Panc1 (cell line): ENCODE results near the gene OPA3. TPM values are rescaled to one million over a fixed set of nuclear protein-coding genes. Genes with fewer than 3 reads are reported as not detected.

Experiments used
- ATAC-seq: fragments of 200-7000 bp; cut with Tn5 transposase; 2 replicates; pipeline ENCODE4 v1.9.1; 2020; ENCODE audit warnings: mild to moderate bottlenecking, moderate library complexity
- BruUV-seq: library from RNA; stranded (reverse); fragments of 400-500 nt; replicated peaks from 2 replicates; lab custom pipeline; 2021; lab: Mats Ljungman, UMichigan
- CTCF ChIA-PET: fragments of 300-600 bp; sonication (Branson Sonifier 250); formaldehyde crosslinking; loops from one replicate; lab custom pipeline; 2022; ENCODE audit warnings: antibody characterized with exemption; lab: Charles Lee
- POLR2A ChIA-PET: fragments of 300-600 bp; sonication (Branson Sonifier 250); formaldehyde crosslinking; loops from one replicate; lab custom pipeline; 2022; ENCODE audit warnings: antibody characterized with exemption; lab: Charles Lee
- DNase-seq: peaks from one replicate; pipeline ENCODE4 v3.0.0-alpha.2; 2010; ENCODE audit warnings: low read depth, low spot score
- H3K27ac ChIP-seq: 2 replicates; pipeline ENCODE4 v1.5.1; 2011; ENCODE audit warnings: mild to moderate bottlenecking, low read length, inconsistent platforms
- H3K27me3 ChIP-seq: fragments of 200-500 bp; sonication (Bioruptor generic); 2 replicates; pipeline ENCODE4 v1.6.0; 2014; ENCODE audit warnings: low read length, inconsistent platforms; ENCODE audit not compliant: control insufficient read depth, insufficient read depth
- H3K36me3 ChIP-seq: fragments of 200-500 bp; sonication (Bioruptor generic); 2 replicates; pipeline ENCODE4 v1.5.1; 2014; ENCODE audit warnings: inconsistent platforms, mild to moderate bottlenecking, low read length, moderate library complexity; ENCODE audit not compliant: control insufficient read depth, insufficient read depth
- H3K4me1 ChIP-seq: 2 replicates; pipeline ENCODE4 v1.5.1; 2011; ENCODE audit warnings: inconsistent platforms, mild to moderate bottlenecking, low read length, moderate library complexity; ENCODE audit not compliant: control insufficient read depth, insufficient read depth
- H3K4me3 ChIP-seq, 2 experiments: 2 replicates each; pipeline ENCODE4 v1.5.1; 2011 to 2012; ENCODE audit warnings: low read depth in 2 of 2, low read length in 2 of 2, mild to moderate bottlenecking in 2 of 2, inconsistent platforms in 1 of 2, moderate library complexity in 1 of 2
- H3K9me3 ChIP-seq: fragments of 200-500 bp; sonication (Bioruptor generic); 2 replicates; pipeline ENCODE4 v1.5.1; 2014; ENCODE audit warnings: low read depth, mild to moderate bottlenecking, inconsistent platforms, low read length, moderate library complexity; ENCODE audit not compliant: control insufficient read depth, insufficient read depth
- CTCF ChIP-seq: fragments of 450-650 bp; IDR thresholded peaks from 2 replicates; pipeline ENCODE4 v1.5.1; 2017; ENCODE audit warnings: mild to moderate bottlenecking
- POLR2AphosphoS5 ChIP-seq: IDR thresholded peaks from 2 replicates; pipeline ENCODE4 v1.6.1; 2012; ENCODE audit warnings: mild to moderate bottlenecking, low read depth, low read length, moderate library complexity
- REST ChIP-seq, 2 experiments: IDR thresholded peaks; 2 replicates each; pipeline ENCODE4 v1.6.1; 2011 to 2012; ENCODE audit warnings: low read depth in 2 of 2, control low read depth in 1 of 2, low read length in 1 of 2, mild to moderate bottlenecking in 1 of 2, moderate library complexity in 1 of 2; ENCODE audit not compliant: insufficient read depth in 1 of 2
- SIN3A ChIP-seq: IDR thresholded peaks from 2 replicates; pipeline ENCODE4 v1.6.1; 2012; ENCODE audit warnings: low read depth, mild to moderate bottlenecking, low read length, moderate library complexity, borderline replicate concordance; ENCODE audit not compliant: insufficient read depth
- TCF7L2 ChIP-seq: IDR thresholded peaks from 2 replicates; pipeline ENCODE4 v1.6.1; 2011; ENCODE audit warnings: mild to moderate bottlenecking, low read depth, low read length, inconsistent platforms
- in situ Hi-C: cut with HindIII; loops from 2 replicates; pipeline ENCODE4 v1.10.0; 2016; ENCODE audit warnings: low sequenced_read_pairs, low pct_unique_long_range_greater_than_20kb
- intact Hi-C: fragments of 100-400 bp; cut with micrococcal nuclease; formaldehyde crosslinking; loops from one replicate; pipeline ENCODE4 v1.10.0; 2022; ENCODE audit not compliant: unreplicated experiment
- total RNA-seq: library from RNA; stranded (reverse); gene quantifications from one replicate; pipeline ENCODE4 v1.2.1, GENCODE V29; 2021; ENCODE audit not compliant: unreplicated experiment

The OPA3 gene
- total RNA-seq, 1 experiment from 2014 or later: 20.3 TPM

- Histone ChIP-seq H3K4me3 (no peak overlapping the region), H3K27ac (no peak overlapping the region), H3K27me3 (no peaks in the 10 kb centered on the region), H3K36me3 (peaks cover 8% of the 10 kb centered on the region), H3K4me1 (no peaks in the 10 kb centered on the region), H3K9me3 (no peaks in the 10 kb centered on the region)
- in situ Hi-C loops (no loop called here), intact Hi-C loops (no loop called here)
- peak; percentile 44; the same call in 1 of the 2 replicates for ATAC-seq
- no peak for TF ChIP-seq SIN3A
- peak; percentile 33; the same call in 1 of the 2 replicates for TF ChIP-seq POLR2AphosphoS5
- POLR2A ChIA-PET: no interaction called here
- BruUV-seq: no TSS peak
- no peak for DNase-seq
- CTCF ChIA-PET: no interaction called here
Measured at GRCh38 chr19:45528744-45529419, 55.7 kb downstream of the OPA3 start.

GRCh38 chr19:45528149-45528743 is 56.4 kb downstream of the OPA3 start:
- Histone ChIP-seq H3K27ac (no peak overlapping the region), H3K4me1 (no peaks in the 10 kb centered on the region), H3K27me3 (no peaks in the 10 kb centered on the region), H3K4me3 (no peak overlapping the region), H3K36me3 (peaks cover 8% of the 10 kb centered on the region), H3K9me3 (no peaks in the 10 kb centered on the region)
- intact Hi-C loops: no loop called here
- TF ChIP-seq REST (IDR thresholded peaks at IDR 0.05; ENCODE audit: insufficient read depth in 1 of 2, low read depth in 2 of 2, low read length in 1 of 2) (no peak), TCF7L2 (no peak), SIN3A (no peak), POLR2AphosphoS5 (peak; percentile 45; the same call in 1 of the 2 replicates), CTCF (no peak)
- ChIA-PET POLR2A (no interaction called here), CTCF (no interaction called here)
- DNase-seq (no peak), ATAC-seq (peak; percentile 33)
- BruUV-seq: no TSS peak
- in situ Hi-C loops: no loop called here

GRCh38 chr19:45527731-45528130 is 56.9 kb downstream of the OPA3 start:
- Histone ChIP-seq H3K27ac (no peak overlapping the region), H3K27me3 (no peaks in the 10 kb centered on the region), H3K9me3 (no peaks in the 10 kb centered on the region), H3K36me3 (peaks cover 8% of the 10 kb centered on the region), H3K4me3 (no peak overlapping the region), H3K4me1 (no peaks in the 10 kb centered on the region)
- POLR2A ChIA-PET: no interaction called here
- no peak for TF ChIP-seq TCF7L2
- no peak for TF ChIP-seq CTCF
- TF ChIP-seq SIN3A: no peak
- no peak for TF ChIP-seq REST (IDR thresholded peaks at IDR 0.05; ENCODE audit: insufficient read depth in 1 of 2, low read depth in 2 of 2, low read length in 1 of 2)
- no peak for TF ChIP-seq POLR2AphosphoS5
- intact Hi-C loops: no loop called here
- in situ Hi-C loops: no loop called here
- DNase-seq: no peak
- CTCF ChIA-PET: no interaction called here
- TSS peak; percentile 45 for BruUV-seq
- peak; percentile 14; the same call in 1 of the 2 replicates for ATAC-seq
